ENCODE results near the gene TMEM132D. TPM values are rescaled to one million over a fixed set of nuclear protein-coding genes. Genes with fewer than 3 reads are reported as not detected.

The TMEM132D gene
- total RNA-seq, 1 donor from 2014 or later, result 0.06 TPM

- TF ChIP-seq CTCF (conservative IDR thresholded peaks at IDR 0.05; ENCODE audit: low read depth, low read length), result no peak
- no peak overlapping the region for H3K4me3 ChIP-seq (ENCODE audit: low read depth, low read length)
- DNase-seq (ENCODE audit: low read depth), result no peak
Observed at GRCh38 chr12:129571901-129572494, 331.8 kb downstream of the TMEM132D start.

- DNase-seq (ENCODE audit: low read depth), result no peak
- no peak for TF ChIP-seq CTCF (conservative IDR thresholded peaks at IDR 0.05; ENCODE audit: low read depth, low read length)
- H3K4me3 ChIP-seq (ENCODE audit: low read depth, low read length), result no peak overlapping the region
Observed at GRCh38 chr12:129570796-129571400, 332.9 kb downstream of the TMEM132D start.

GRCh38 chr12:129566800-129567199, 337.0 kb downstream of the TMEM132D start:
- no peak overlapping the region for H3K4me3 ChIP-seq (ENCODE audit: low read depth, low read length)
- no peak for DNase-seq (ENCODE audit: low read depth)
- TF ChIP-seq CTCF (conservative IDR thresholded peaks at IDR 0.05; ENCODE audit: low read depth, low read length), result no peak

GRCh38 chr12:129564768-129565167, 339.1 kb downstream of the TMEM132D start:
- no peak for TF ChIP-seq CTCF (conservative IDR thresholded peaks at IDR 0.05; ENCODE audit: low read depth, low read length)
- no peak for DNase-seq (ENCODE audit: low read depth)
- H3K4me3 ChIP-seq (ENCODE audit: low read depth, low read length), result no peak overlapping the region

- DNase-seq (ENCODE audit: low read depth), result no peak
- H3K4me3 ChIP-seq (ENCODE audit: low read depth, low read length), result no peak overlapping the region
- no peak for TF ChIP-seq CTCF (conservative IDR thresholded peaks at IDR 0.05; ENCODE audit: low read depth, low read length)
Observed at GRCh38 chr12:129563266-129563665, 340.6 kb downstream of the TMEM132D start.

GRCh38 chr12:129561304-129561703, 342.5 kb downstream of the TMEM132D start:
- TF ChIP-seq CTCF (conservative IDR thresholded peaks at IDR 0.05; ENCODE audit: low read depth, low read length), result no peak
- no peak for DNase-seq (ENCODE audit: low read depth)
- no peak overlapping the region for H3K4me3 ChIP-seq (ENCODE audit: low read depth, low read length)

- no peak overlapping the region for H3K4me3 ChIP-seq (ENCODE audit: low read depth, low read length)
- TF ChIP-seq CTCF (conservative IDR thresholded peaks at IDR 0.05; ENCODE audit: low read depth, low read length), result no peak
- DNase-seq (ENCODE audit: low read depth), result no peak
Observed at GRCh38 chr12:129559776-129560175, 344.0 kb downstream of the TMEM132D start.
